PFSK-1 (cell line): ENCODE results near the gene TM4SF1.

Experiments
- FOXP2 ChIP-seq: optimal IDR thresholded peaks from 2 replicates; pipeline ENCODE3; 2011; ENCODE audit warnings: borderline replicate concordance, control low read depth, inconsistent platforms; ENCODE audit not compliant: insufficient read depth; ENCODE audit errors: extremely low read length, extremely low read depth
- POLR2AphosphoS5 ChIP-seq: IDR thresholded peaks from 2 replicates; pipeline ENCODE4 v1.6.1; 2012; ENCODE audit warnings: low read depth, mild to moderate bottlenecking, control low read depth, low read length, moderate library complexity
- SIN3A ChIP-seq: IDR thresholded peaks from 2 replicates; pipeline ENCODE4 v1.6.1; 2012; ENCODE audit warnings: mild to moderate bottlenecking, low read length, moderate library complexity, borderline replicate concordance; ENCODE audit not compliant: insufficient read depth
- TAF1 ChIP-seq: IDR thresholded peaks from 2 replicates; pipeline ENCODE4 v1.6.1; 2012; ENCODE audit warnings: low read length, control low read depth, borderline replicate concordance; ENCODE audit not compliant: insufficient read depth
- TF ChIP-seq, protein P1 (sequence below), 2 experiments: IDR thresholded peaks; 2 replicates each; pipeline versions ENCODE4 v1.6.1 to v1.8.0; 2011 to 2012; ENCODE audit warnings: low read depth in 2 of 2, low read length in 2 of 2, control low read depth in 1 of 2, inconsistent platforms in 1 of 2, mild to moderate bottlenecking in 1 of 2, moderate library complexity in 1 of 2; ENCODE audit not compliant: insufficient read depth in 1 of 2

The TM4SF1 gene

DNA sequence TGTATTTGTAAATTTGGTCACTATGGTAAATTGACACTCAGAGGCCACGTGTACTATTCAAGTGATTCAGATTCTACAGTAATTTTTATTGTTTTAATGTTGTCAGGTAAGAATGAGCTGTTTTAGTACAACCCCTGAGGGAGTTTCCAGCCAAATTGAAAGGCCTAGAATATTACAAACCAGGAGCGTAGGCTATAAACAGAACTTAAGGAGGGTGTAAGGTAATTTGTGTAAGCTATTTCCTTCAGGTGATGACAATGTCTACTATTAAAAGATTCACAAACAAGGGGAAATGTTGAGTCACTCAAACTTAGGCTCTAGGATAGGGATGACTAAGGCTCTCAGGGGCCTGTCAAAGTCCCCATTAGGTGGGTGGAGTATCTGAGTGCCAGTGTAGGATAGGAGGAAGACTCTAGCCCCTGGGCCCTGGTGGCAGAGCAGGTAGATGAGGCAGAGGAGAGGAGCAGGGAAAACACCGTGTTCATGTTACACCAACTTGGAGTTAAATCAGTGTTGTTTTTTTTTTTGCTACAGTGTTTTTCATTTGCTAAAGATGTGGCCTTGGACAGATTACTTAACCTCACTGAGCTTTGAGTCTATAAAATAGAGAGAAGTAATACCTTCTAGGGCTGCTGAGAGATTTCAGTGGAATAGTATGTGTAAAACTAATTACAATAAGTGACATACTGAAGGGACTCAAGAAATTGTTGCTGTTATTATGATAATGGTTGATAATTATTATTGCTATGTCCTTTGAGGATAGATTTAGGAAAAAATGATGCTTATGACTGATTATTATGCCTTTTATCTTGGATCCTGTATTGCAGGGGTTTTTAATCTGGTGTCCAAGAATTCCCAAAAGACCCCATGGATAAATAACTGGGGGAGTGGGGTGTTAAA, 10.3 kb downstream of the TM4SF1 start:
- TF ChIP-seq, protein P1, sequence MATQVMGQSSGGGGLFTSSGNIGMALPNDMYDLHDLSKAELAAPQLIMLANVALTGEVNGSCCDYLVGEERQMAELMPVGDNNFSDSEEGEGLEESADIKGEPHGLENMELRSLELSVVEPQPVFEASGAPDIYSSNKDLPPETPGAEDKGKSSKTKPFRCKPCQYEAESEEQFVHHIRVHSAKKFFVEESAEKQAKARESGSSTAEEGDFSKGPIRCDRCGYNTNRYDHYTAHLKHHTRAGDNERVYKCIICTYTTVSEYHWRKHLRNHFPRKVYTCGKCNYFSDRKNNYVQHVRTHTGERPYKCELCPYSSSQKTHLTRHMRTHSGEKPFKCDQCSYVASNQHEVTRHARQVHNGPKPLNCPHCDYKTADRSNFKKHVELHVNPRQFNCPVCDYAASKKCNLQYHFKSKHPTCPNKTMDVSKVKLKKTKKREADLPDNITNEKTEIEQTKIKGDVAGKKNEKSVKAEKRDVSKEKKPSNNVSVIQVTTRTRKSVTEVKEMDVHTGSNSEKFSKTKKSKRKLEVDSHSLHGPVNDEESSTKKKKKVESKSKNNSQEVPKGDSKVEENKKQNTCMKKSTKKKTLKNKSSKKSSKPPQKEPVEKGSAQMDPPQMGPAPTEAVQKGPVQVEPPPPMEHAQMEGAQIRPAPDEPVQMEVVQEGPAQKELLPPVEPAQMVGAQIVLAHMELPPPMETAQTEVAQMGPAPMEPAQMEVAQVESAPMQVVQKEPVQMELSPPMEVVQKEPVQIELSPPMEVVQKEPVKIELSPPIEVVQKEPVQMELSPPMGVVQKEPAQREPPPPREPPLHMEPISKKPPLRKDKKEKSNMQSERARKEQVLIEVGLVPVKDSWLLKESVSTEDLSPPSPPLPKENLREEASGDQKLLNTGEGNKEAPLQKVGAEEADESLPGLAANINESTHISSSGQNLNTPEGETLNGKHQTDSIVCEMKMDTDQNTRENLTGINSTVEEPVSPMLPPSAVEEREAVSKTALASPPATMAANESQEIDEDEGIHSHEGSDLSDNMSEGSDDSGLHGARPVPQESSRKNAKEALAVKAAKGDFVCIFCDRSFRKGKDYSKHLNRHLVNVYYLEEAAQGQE (IDR thresholded peaks at IDR 0.05; ENCODE audit: insufficient read depth in 1 of 2, low read depth in 2 of 2, low read length in 2 of 2), result no peak
- TF ChIP-seq SIN3A, result no peak
- TF ChIP-seq FOXP2, result no peak
- TF ChIP-seq TAF1, result no peak
- no peak for TF ChIP-seq POLR2AphosphoS5

DNA sequence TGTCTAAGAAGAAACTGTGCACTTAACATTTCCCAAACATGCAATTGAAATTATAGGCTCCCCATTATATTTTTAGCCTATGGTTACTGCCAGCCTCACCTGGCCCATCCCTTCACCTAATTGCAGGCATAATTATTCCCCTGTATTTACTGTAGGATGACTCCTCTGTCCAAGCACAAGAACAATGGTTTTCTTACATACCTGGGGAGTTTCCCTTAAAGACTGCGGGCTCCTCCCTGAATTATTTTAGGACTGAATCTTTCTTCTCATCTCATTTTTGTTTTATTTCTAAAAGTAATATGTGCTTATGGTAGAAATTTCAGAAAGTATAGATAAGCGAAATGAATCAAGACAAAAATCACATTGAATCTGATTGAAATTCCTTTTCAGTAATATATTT, 11.4 kb downstream of the TM4SF1 start:
- TF ChIP-seq POLR2AphosphoS5 (no peak), FOXP2 (no peak), SIN3A (no peak), TAF1 (no peak)
- TF ChIP-seq, protein P1 (IDR thresholded peaks at IDR 0.05; ENCODE audit: insufficient read depth in 1 of 2, low read depth in 2 of 2, low read length in 2 of 2), result no peak

GRCh38 chr3:149364624-149365023, 12.8 kb downstream of the TM4SF1 start:
- TF ChIP-seq SIN3A (no peak), FOXP2 (no peak), POLR2AphosphoS5 (no peak), TAF1 (no peak)
- TF ChIP-seq, protein P1 (IDR thresholded peaks at IDR 0.05; ENCODE audit: insufficient read depth in 1 of 2, low read depth in 2 of 2, low read length in 2 of 2), result no peak

DNA sequence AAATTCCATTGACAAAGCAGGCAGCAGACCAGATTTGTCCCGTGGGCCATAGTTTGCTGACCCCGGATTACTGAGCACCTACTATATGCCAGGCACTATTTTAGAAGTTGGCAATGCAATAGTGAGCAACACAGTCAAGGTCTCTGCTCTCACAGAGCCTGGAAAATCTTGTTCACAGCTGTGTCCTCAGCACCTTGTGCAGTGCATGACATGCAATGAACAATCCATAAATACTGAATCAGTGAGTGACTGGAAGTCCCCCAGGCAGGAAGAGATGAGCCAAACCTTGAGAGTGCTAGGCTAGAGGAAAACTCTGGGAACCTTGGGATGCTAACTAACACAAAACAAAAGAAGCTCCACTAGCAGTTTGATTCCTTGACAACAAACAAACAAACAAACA, 14.4 kb downstream of the TM4SF1 start:
- no peak for TF ChIP-seq FOXP2
- TF ChIP-seq, protein P1 (IDR thresholded peaks at IDR 0.05; ENCODE audit: insufficient read depth in 1 of 2, low read depth in 2 of 2, low read length in 2 of 2), result no peak
- no peak for TF ChIP-seq TAF1
- no peak for TF ChIP-seq POLR2AphosphoS5
- TF ChIP-seq SIN3A, result no peak
